Activated CD4-positive, alpha-beta T cell treated with anti-CD3 and anti-CD28 coated beads, Interleukin-10, Interleukin-2, amounts not matched to agents 100 ng/mL and 50 ng/mL, durations not matched to agents 16 hours and 8 hours (primary cell): ENCODE data around the gene TCEANC2.

Source experiments
- DNase-seq: peaks from one replicate; pipeline ENCODE4 v3.0.0-alpha.2; 2020

The TCEANC2 gene

DNA sequence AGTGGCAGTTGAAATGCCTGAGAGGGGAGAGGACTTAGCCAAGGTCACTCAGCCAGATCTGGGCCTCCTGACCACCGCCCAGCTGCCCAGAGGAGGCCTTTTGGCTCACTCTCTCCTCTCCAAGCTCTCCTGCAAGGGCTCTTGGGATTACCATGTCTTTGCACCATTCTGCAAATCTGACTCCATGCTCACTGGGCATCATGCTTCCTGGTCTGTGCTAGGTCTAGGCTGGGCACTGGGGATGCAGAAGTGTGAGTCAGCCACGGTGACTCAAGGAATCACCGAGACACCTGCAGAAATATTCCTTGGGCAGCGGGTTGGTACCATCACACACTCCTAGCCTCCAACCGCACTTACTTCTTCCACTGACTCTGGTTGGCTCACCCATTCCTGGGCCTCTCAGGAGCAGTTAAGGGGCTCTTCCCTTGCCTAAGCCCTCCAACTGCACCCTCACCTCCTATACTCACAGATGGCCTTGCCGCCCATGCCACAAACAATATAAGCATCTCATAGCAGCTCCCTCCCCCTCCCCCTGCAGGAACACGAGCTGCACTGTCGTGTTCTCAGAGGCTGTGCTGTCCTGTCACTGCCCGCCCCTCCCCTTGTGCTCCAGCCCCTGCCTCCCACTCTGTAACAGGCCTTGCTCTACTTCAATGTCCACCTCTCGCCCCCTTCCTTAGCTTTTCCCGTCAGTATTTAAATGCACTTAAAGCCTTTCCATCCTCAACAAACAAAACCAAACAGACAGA, 64.6 kb downstream of the TCEANC2 start:
- DNase-seq = no peak

DNA sequence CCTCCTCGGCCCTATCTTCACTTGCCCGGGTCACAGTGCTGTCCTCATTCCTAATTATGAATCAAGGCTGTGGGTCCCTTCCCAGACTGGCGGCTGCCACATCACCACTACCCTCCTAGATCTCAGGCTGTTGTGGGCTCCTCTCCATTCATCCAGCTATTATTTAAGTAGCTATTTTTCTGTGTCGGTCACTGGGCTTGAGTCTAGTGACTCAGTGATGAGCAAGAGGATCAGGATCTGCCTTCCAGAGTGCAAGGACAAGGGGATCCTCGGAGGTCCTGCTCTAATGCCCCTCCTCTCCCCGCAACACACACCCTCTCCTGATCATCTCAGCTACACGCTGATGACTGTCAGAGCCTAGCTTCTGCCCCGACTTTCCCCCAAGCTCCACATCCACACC, 65.3 kb downstream of the TCEANC2 start:
- no peak for DNase-seq

DNA sequence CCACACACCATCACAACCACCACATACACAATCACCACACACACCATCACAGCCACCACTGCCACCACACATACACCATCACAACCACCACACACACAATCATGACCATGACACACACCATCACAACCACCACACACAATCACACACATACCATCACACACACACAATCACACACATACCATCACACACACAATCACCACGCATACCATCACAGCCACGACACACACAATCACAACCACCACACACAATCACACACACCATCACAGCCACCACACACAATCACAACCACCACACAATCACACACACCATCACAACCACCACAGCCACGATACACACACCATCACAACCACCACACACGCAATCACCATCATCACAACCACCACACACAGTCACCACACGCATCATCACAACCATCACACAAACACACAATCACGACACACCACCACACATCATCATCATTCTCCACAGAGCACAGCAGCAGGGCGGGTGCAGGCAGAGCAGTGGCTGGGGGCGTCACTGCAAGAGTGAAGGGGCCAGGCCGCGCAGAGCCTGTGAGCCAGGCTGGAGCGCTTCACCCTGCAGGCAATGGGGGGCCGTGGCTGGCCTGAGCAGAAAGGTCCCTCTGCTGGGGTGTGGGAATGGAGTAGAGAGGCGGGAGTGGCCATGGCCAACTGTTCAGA, 66.8 kb downstream of the TCEANC2 start:
- DNase-seq = no peak

DNA sequence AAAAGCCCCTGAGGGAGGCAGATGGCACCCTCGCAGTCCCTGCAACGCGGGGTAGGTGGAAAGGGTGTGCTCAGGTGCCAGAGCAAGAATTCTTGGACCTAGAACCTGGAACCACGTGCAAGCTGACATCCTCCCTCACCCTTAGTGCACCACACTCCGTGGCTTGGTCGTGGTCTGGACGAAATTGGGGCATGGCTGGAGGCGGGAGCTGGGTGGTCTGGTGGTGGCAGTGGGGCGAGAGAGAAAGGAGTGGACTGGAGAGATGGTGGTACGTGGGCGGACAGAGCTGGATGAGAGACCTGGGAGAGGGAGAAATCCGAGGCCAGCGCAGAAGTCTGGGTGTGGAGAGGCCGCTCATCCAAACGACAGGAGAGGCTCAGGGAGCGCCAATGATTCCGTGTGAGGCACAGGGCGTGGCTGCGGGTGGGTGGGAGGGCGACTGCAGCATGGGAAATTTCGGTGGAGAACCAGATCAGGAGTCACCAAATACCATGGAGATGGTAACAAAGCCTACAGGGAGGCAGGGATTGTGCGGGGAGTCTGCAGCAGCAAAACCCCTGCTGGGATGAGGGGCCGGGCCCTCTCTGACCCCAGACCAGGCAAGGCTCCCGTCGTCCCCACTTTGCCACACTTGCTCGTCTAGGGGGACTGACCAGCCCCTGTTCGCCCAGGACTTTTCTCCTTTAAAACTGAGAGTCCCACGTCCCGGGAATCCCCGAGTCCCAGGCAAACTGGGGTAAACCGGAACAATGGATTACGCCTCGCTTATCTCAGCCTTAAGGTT, 67.5 kb downstream of the TCEANC2 start:
- no peak for DNase-seq

DNA sequence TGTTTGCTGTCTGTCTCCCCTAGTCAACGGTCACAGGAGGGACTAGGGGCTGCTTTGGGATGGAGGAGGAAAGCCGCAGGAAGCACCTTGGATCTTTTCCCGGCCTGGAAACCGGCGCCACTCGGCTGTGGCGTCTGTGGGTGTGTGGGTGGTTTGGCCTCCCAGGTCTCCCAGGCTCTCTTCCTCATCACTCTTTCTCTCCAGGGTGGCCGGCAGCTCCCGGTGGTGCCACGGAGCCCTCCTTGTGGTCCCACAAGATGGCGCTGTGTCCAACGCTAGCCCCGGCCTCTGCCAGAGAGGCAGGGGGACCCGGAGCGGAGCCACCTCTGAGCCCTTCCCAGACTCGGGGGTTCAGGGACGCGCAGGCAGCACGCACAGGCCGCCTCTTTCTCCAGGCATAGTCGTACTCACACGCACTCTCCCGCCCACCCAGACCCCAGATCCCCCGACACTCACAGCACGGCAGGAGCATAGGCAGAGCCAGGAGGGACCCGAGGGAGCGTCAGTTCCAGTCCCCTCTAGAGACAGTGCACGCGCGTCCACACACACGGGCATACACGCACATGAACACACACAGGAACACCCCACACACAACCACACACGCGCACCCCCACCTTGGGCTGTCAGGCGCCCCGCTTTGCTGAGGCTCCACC, 68.2 kb downstream of the TCEANC2 start:
- DNase-seq = peak; percentile 62

DNA sequence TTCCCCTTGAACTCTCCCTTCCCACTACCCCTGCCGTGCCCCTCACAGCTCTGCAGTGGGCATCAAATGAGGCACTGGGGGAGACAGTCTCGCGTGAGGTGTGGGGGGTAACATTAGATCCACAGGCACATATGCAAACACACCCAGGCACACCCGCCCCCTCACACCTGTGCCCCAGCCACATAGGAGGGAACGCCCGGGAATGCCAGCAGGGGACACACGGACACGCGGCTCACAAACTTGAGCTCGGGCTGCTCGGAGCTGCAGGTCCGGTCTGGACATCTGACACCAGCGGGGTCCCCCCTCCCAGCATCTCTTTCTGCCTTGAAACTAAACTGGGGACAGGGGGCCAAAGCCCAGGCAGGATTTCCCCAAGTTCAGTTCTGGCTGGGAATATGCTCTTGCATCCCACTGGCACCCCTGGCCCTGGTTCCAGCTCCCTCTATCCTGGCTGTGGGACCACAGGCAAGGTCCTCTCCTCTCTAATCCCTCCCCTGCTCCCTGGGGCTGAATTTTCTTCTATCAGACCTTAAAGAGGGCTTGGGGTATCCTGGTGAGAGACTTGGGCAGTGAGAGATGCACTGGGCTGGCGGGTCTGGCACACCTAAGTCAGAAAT, 68.8 kb downstream of the TCEANC2 start:
- DNase-seq = no peak

DNA sequence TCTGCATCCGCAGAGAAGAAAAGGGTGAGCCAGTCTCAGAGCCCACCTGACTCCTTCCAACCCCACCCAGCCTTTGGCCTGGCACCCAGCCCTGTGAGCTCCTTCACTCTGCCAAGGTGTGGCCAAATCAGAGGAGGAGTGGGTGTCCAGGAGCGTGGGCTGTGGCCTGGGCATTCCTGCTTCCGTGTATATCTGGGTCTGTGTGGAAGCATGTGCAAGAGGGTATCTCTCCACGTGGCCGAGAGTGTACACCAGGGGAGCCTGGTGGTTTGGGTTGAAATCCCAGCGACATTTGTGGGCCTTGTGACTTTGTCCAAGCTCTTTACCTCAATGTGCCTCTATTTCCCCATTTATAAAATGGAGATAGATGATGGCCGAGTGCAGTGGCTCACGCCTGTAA, 69.6 kb downstream of the TCEANC2 start:
- DNase-seq = no peak

DNA sequence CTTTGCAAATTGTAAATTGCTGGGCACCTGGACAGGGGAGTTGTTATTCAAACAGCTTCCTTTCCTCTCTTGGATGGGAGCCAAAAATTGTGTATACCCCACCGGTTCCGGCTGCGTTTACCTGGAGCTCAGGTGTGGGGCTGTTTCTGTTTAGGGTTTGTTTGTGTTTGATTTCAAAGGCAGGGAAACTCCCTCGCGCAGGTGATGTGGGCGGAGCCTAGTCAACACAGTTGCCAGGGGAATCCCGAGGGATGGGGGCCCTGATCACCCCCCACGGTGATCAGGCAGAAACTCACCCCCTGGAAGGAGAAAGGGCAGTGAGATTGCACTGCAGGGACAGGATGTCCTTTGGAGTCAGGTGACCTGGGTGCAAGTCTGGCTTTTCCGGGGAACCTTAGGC, 71.1 kb downstream of the TCEANC2 start:
- DNase-seq = no peak

DNA sequence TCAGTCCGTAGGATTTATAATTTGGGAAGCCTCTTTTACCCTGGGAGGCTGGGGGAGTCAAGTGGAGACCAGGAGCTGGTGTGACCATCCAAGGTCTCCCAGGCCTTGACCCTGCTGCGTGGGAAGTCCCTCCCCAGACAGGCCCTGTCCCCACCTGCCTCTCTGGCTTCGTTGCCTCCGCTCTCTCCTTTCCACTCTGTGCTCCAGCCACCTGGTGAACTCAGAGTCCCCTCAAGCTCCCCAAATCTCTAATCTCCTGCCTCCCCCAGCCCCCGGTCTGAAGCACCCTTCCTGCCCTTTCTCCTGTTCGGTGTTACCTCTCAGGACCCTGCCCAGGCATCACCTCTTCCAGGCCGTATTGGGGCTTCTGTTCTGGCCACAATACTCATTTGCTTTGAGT, 71.5 kb downstream of the TCEANC2 start:
- no peak for DNase-seq

DNA sequence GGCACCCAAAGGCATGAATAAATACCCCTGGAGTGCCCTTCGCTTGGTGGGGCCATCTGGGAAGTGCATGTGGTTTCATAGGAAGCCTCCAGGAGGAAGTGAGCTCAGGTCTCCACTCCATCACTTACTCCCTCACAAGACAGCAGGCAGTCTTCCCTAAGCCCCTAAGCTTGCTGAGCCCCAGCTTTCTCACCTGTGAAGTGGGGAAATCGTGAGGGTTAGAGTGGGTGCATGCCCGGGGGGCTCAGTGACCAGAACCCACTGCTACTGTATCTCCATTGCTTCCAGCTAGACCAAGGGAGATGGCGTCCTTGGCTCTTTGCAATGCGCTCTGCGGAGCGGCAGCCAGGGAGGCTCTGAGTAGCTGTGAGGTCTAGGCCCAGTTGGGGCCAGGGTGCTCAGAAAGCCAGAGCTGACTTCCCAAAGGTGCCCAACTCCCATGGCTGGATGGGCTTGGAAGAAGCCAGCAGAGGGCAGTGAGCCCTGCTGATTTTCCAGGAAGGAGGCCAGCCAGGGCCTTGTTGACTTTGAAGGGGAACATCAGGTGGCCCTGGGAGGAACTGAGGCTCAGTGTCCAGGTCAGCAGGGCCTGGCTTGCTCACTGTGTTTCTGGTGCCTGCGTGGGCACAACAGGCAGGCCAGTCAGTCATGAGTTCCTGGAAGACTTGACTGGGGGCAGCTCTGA, 72.1 kb downstream of the TCEANC2 start:
- no peak for DNase-seq

DNA sequence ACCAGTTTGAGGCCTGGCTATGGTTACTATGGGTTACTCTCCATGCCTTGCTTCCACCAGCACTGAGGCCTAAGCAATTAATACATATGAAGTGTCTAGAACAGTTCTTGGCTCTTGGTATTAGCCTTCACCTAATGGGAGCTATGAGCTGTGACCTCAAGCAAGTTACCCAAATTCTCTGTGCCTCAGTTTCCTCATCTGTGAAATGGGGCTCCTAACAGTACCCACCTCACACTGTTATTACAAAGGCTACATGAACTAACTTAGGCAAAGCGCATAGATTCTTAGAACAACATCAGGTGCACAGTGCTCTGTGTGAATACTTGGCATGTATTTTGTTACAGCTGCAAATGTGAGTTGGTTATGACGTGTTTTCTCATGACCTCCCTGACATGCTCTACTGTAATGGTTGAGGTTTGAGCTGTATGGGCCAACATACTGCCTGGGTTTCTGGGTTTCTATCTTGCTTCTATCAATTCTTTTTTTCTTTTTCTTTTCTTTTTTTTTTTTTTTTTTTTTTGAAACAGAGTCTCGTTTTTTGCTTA, 72.9 kb downstream of the TCEANC2 start:
- DNase-seq = no peak

DNA sequence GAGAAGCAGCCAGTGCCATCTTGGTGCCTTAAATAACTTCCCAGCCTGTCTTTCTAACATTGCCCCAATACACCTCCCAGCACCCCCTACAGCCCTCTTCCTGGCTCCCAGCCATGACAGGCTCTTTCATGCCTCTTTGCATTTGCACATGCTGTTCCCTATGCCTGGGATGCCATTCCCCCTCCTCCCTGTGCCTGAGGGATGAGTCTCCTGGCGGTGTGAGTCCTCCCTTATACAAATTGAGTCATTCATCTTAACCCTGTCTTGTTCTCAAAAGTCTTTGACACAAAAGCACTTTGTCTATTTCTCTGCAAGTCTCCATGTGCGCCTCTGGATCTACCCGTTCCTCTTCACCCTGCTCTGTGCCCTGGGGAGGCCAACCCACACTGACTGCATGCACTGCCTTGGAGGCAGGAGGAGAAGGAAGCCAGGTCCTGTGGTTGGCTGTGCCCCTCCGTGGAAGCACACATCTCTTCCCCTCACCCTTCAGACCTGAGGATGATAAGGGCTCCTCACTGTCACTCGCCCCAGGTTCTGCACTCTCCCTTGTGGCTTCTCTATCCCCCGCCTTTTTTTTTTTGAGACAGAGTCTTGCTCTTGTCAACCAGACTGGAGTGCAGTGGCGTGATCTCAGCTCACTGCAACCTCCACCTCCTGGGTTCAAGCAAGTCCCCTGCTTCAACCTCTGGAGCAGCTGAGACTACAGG, 74.3 kb downstream of the TCEANC2 start:
- no peak for DNase-seq

DNA sequence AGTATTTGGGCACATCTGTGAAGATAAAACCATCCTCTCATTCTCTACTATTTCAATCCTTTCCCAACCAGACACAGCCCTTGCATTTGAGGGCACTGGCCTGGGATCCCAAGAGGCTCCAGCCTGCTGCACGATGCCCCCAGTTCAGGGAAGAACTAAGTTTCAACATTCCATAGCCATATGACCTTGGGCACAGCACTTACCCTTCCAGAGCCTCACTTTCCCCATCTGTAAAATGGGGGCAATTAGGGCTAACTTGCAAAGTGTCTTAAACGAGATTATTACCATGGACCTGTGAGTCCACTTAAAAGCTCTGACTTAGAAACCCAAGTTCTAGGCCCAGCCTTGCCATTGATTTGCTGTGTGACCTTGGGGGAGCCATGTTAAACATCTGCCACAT, 76.5 kb downstream of the TCEANC2 start:
- no peak for DNase-seq

DNA sequence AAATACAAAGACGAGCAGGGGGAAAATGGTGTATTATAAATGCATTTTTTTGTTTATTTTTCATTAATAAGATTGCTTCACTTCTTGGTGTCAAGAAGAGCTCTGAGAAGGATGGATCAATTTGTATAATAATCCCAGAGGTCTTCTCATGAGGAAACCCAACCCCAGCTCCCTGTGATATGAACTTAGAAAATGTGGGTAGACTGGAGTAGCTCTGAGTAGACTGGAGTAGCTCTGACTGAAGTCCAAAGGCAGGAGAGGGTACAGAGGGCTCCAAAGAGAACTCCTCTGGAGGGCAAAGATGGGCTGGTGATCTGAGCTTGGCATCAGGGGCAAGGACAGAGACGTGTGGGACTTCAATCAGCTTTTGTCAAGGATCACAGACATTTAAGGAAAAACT, 78.0 kb downstream of the TCEANC2 start:
- no peak for DNase-seq

DNA sequence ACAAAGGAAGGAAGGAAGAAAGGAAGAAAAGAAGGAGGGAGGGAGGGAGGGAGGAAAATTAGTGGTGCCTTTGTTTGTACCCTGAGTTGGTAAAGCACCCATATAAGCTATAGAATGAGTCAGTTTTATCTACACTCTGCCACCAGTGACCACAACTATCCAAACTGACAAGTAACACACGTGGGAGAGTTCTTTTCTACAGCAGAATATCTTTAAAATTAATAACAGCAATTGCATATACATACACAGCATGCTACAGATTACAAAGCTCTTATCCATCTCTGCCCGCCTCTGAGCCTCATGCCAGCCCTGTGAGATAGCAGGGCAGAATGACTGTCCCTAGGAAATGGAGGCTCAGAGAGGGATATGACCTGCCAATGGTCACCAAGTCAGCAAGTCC, 79.1 kb downstream of the TCEANC2 start:
- no peak for DNase-seq

DNA sequence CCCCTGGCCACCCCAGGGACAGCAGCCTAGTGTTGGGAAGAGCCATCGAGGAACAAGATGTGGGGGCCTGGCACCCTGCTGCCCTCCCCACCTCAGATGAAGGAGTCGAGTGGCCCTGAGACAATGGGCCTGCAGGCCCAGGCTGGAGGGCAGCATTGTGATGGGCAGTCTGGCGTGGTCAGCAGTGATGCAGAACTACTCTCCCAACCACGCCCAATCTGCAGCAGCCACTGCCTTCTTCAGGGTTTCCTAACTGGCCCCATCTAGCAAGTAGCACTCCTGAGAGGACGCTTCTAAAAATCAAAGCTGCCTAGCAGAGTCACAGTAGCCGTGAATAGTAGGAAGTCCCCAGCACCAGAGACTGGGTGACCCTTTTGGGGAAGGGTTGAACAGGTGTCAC, 80.9 kb downstream of the TCEANC2 start:
- DNase-seq = no peak

DNA sequence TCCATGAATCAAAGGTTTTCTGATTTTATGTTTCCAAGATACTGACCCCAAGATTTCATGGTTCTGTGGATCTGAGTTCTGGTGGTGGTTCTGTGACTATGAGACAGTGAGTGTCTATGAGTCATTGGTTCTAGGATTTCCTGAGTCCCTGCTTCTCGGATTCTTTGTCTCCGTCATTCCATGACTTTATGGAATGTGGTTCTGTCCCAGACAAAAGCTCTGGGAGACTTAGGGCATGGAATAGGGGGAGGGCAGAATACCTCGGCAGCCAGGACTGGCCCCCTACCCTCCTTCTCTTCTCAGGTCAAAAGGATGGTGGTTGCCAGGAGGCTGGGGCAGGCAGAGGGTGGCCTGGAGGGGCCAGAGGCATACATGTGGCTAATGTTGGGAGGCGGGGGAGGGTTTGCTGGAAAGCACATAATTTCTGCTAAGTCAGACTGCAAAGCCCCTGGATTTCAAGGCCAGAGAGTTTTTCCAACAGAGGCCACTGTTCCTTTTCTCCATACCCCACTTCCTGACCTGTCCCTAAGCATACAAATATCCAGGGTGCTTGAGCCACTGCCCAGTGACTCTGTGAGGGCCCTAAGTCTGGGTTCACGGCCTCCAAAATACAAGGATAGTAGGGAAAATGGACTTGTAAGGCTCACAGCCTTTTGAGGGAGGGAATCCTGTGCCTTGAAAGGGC, 82.2 kb downstream of the TCEANC2 start:
- DNase-seq = no peak

DNA sequence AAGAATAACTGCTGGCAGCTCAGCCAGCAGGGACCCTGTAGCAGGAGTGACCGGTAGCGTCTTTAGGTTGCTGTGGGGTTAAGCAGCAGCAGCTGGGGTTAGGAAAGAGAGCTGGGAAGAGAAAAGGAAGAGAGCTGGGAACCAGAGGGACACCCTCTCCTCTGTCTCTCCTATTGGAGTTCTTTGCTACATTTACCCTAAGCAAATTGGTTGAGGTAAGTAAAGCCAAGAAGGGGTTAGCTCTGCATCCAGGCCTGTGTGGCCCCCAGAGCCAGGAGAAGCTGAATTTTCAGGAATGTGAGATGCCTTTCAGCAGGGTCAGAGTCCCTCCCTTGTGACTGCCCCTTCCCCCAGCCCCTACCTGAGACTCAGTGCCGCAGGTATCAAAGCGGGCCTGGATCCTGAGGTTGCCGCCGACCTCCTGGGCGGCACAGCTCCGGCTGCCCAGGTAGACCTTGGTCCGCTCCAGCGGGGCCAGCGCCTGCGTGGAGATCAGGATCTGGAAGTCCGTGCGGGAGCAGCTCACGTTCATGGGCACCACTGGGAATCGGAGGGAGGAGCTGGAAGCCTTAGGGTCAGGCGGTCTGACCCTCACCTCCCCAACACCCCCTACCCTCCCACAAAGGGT, 83.0 kb downstream of the TCEANC2 start:
- no peak for DNase-seq

DNA sequence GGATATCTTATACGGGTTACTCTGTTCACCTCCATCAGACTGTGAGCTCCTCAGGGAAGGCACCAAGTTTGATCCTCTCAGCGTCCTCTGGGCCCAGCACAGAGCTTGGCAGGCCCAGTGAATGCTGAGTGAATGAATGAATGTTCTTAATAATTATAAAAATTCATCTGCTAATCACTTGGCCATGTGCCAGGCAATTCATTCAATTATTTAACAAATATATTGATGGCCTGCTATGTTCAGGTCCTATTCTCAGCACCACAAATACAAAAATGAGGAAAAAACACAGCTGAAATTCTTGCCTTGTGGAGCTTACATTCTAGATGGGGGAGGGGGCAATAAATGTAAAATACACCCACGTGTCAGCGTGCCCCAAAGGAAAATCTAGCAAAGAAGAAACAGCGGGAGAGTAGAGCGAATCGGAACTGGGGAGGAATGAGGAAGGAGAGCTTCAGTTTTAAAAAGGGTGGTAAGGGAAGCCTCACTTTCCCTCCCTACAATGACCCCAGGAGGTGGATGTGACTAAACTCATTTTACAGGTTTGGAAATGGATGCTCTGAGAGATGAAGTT, 83.6 kb downstream of the TCEANC2 start:
- DNase-seq = no peak

DNA sequence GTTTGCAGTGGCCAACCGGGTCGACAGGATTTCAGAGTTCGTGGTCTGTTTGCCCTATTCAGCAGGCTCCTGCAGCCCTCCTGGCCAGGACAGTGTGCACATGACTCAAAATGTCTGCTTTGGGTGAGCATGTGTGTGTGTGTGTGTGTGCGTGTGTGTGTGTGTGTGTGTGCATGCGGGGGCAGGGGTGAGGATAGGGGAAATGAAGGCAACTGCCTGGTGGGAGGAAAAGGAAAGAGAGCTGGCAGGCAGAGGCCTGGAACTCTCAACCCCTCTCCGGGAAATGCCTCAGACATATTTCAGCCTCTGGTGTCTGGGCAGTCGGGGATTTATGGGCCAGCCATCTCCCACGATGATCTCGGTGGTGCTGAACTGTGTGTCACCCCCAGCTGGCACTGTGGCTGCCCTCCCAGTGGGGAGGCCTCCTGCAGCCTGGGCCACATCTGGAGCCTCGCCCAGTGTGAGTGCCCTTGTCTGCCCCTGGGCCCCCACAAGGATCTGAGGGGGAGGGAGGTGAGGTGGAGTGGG, 84.2 kb downstream of the TCEANC2 start:
- no peak for DNase-seq
